Measurements from ENCODE around the gene FTCD.

Gene FTCD

DNA sequence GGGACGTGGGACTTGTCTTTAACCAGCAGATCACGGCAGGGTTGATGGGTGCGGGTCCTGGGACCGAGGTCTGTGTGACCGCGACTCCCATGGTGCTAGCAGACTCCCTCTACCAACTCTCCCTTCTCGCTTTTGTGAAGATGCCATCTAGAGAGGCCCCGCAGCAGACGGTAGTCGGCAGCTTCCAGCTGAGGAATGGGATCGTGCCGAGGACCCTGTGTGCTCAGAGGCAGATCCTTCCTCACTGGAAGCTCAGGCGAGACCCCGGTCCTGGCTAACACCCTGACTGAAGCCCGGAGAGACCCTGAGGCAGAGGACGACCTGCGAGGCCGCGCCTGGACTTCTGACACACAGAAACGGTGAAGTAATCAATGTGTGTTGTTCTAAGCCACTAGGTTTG, 41.4 kb upstream of the FTCD start:
- TF ChIP-seq, protein P1, sequence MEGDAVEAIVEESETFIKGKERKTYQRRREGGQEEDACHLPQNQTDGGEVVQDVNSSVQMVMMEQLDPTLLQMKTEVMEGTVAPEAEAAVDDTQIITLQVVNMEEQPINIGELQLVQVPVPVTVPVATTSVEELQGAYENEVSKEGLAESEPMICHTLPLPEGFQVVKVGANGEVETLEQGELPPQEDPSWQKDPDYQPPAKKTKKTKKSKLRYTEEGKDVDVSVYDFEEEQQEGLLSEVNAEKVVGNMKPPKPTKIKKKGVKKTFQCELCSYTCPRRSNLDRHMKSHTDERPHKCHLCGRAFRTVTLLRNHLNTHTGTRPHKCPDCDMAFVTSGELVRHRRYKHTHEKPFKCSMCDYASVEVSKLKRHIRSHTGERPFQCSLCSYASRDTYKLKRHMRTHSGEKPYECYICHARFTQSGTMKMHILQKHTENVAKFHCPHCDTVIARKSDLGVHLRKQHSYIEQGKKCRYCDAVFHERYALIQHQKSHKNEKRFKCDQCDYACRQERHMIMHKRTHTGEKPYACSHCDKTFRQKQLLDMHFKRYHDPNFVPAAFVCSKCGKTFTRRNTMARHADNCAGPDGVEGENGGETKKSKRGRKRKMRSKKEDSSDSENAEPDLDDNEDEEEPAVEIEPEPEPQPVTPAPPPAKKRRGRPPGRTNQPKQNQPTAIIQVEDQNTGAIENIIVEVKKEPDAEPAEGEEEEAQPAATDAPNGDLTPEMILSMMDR (IDR thresholded peaks at IDR 0.05; ENCODE audit: low read depth, low read length): no peak
- no peak overlapping the region for H3K4me3 ChIP-seq (ENCODE audit: low read depth, low read length)

DNA sequence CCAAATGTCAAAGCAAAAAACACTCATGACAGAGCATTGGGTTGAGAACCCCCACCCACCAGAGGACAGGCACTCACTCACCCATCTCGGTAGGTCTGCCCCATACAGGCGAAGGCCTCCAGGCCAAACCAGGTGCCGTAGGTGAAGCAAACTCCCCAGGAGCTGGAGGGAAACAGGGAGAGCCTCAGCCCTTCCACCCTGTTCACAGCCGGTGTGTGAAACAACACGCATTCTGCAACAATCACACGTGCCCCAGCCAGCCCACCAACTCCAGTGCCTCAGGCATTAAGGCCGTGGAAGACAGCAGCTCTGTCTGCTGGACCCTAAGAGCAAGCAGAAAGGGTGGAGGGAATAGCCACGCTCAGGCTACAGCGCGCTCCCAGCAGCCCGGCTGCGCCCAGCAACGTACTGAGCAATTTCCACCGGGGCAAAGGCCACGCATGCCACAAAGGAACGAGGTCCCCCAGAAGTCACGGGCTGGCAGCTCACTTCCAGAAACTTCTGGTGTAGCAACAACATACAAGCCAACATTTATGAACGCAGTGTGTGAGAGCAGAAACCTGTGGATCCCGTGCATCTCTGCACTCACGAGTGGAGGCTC, 40.3 kb upstream of the FTCD start:
- H3K4me3 ChIP-seq (ENCODE audit: low read depth, low read length): no peak overlapping the region
- TF ChIP-seq, protein P1 (IDR thresholded peaks at IDR 0.05; ENCODE audit: low read depth, low read length): no peak

DNA sequence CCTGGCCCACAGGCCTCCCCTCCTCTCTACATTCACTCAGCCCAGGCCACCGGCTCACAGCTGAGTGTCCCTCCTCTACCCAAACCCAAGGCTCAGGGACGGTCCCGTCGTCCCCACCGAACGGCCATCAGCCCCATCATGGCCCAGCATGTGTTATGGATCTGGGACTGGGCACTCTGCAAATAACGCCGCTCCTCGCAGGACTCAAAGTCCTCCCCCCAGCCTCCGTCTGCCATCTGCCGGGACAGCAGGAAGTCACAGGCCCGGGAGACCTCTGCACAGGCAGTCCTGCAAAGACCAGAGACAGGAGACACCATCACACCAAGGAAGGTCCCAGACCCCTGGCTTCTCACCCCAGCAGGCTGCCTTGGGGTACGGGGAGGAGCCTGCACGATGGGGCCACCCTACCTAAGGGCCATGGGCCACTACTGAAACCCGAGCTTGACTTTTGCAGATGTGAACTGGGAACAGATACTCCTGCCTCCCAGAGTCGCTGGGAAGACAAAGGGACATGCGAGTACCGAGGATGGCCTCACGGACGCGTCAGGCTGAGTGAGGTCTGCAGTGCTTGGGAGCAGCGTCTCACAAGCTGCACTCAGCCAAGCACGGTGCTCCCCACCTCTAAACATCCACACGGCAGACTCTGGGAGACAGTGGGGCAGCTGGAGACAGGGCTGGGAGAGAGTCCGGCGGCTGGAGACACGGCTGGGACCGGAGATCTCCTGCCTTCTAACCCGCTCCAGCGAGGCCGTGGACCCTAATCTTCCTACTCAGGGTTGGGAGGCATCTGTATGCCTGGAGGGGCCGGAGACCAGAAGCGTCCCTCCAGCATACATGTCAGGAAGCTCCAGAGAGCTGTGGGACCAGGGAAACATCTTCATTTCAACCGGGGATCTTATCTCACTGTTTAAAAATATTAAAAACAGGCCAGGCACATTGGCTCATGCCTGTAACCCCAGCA, 39.3 kb upstream of the FTCD start:
- H3K4me3 ChIP-seq (ENCODE audit: low read depth, low read length): no peak overlapping the region
- TF ChIP-seq, protein P1 (IDR thresholded peaks at IDR 0.05; ENCODE audit: low read depth, low read length): no peak

DNA sequence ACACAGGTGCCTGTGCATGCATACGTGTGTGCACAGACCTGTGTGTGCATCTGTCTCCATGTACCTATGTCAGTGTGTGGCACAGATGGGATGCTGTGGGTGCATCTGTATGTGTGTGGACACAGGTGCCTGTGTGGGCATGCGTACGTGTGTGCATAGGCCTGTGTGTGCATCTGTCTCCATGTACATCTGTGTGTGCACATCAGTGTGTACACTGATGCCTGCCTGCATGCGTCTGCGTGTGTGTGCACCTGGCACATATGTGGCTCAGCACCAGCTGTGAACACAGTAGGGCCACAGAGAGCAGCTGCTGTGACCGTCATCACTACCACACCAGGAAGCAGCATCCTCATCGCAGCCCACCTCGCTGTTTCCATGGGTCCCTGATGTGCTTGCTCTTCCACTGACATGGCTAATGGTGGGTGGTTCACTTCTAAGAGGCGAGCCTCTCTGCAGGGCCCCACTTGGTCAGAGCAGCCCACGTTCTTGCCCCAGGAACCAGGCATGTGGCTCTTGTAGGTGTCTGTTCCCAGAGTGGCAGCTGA, 38.5 kb upstream of the FTCD start:
- H3K4me3 ChIP-seq (ENCODE audit: low read depth, low read length): no peak overlapping the region
- TF ChIP-seq, protein P1 (IDR thresholded peaks at IDR 0.05; ENCODE audit: low read depth, low read length): no peak

DNA sequence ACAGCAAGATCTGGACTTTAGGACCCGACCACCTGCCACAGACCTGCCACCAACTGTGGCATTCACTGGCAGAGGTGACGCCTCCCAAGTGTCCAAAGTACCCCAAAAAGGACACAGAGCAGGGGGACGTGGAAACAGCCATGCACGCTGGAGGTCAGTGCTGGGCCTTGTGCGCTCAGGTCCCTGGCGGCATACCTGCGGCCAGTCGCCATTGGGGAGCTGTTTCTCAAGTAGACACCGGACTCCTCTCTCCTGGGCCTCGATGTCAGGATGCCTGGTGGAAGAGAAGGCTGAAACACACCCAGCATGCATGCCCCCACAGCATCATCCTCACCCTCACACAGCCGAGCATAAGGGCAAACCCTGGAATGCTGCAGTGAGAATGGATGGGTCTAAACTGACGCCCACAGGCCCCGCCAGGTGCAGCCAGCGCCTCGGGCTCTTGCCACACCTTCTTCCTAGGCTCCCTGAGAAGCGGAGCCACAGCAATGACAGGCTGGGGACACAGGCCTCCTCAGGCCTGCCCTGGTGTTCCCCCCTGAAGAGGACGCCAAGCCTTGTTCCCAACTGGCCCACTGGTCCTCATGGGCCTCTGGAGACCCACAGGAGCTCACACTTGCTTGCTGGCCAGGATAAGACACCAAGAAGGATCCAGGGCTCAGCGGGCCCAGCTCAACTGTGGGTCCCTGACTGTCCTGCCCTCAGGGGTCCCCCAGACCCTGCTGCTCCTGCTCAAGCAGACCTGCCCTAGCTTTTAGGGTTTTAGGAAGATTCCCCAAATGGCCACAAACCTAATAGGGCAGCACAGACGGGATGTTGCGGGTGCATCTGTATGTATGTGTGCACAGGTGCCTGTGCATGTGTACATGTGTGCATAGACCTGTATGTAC, 36.6 kb upstream of the FTCD start:
- TF ChIP-seq, protein P1 (IDR thresholded peaks at IDR 0.05; ENCODE audit: low read depth, low read length): no peak
- no peak overlapping the region for H3K4me3 ChIP-seq (ENCODE audit: low read depth, low read length)

DNA sequence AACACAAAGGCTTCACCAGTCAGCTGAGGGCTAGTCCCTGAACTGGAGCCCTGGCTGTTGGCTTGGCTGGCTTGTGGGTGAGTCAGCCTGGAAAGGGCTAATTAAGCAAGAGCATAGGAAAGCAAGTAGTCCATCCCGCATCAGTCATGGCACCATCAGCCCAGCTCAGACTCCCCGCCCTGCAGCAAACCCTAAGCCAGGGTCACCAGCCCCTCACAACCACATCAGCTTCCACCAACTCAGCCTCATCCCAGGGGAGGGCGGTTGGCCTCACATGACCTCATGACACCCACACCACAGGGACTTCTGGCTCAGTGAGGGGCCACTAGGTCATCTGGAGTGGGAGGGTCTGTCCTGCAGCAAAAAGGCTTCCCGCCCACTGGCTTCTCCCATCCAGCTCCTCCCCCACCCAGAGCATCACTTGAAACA, 35.9 kb upstream of the FTCD start:
- no peak overlapping the region for H3K4me3 ChIP-seq (ENCODE audit: low read depth, low read length)
- TF ChIP-seq, protein P1 (IDR thresholded peaks at IDR 0.05; ENCODE audit: low read depth, low read length): no peak

Measured in WI38 (cell line).